HG03097 (cell line): Measurements from ENCODE around the gene ANKK1.

Experiments
- ATAC-seq: cut with Tn5 transposase; IDR thresholded peaks from one replicate; pipeline ENCODE4 v1.9.1; 2021; ENCODE audit not compliant: unreplicated experiment, low FRiP score

ANKK1 gene

DNA sequence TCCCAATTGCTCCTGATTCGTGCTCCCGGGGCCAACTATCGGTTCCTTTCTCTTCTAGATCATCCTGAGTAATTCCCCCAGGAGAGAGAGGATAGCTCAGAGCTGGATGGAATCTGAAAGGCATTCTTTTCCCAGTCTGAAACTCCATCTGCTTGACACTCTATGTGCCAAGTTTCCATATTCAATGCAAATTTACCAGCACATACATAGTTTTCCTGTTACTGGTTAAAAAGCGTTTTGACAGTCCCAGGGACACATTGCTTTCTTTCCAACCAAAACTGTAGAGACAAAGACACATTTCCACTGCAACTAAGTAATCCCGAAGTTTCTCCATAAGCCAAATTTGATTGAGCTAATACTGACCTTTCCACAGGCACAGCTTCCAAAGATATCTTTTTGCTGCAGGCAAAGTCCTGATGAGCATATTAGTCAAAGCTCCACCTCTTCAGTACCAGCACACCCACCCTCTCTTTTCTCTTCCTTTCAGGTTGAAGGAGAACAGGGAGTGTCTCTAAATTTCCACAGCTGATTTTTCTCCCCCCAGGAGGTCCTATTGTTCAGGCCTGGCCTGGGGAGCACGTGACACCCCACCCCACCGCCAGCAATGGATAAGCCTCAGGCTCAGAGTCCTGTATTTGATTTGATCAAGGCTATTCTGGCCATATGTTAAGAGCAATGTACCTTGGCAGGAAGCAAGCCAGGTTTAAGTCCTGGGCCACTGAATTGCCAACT lies 9.7 kb upstream of the ANKK1 start:
- no peak for ATAC-seq

DNA sequence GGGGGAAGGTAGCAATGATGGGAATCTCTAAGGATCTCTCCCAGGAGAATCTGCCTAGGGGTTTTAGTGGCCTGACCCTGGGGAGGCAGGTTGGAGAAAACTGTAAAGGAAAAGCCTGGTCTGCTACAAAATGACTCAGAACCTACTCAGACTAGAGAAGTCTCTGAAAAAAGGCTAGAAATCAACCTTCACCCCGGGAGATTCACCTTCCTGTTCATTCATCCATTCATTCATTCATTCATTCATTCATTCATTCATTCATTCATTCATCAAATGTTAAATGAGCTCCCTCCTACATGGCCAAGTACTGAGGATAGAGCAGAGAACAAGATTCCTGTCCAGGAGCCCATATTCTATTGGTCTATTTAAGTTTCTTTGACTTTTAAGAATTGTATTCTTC lies 8.9 kb upstream of the ANKK1 start:
- no peak for ATAC-seq

DNA sequence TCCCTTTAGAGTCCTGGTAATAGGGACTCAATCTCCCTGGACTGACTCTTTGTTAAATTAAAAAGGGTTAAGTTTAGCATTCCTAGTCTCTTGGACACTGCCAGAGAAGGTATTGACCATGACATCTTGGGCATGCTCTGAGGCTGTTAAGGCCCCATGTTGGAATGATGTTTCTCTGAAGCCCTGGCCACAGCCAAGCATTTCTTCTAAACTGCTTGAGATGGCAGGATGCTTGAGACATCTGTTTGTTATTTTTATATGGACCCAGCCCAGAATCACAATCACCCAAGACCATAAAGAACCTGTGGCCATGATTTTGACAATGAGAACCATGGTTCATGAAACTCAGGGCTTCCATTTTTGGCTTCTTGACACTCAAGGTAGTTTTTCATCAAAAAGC lies 5.5 kb upstream of the ANKK1 start:
- no peak for ATAC-seq

DNA sequence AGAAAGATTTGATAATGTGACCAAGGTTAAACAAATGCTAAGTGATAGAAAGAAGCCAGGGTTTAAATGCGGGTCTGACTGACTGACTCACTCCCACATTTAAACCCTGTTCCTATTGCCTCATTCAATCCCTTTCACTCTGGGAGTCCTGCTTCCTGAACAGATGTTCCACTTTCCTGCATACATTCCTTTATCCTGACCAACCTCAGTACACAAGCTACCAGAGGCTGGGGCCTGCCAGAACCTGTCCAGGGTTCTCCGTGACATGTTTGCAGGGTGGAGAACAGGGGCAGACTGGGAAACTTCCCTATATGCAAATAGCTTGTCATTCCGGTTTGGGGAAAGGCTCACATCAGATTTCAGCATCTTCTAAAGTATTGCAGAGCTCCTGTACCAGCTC lies 3.0 kb upstream of the ANKK1 start:
- ATAC-seq: no peak

DNA sequence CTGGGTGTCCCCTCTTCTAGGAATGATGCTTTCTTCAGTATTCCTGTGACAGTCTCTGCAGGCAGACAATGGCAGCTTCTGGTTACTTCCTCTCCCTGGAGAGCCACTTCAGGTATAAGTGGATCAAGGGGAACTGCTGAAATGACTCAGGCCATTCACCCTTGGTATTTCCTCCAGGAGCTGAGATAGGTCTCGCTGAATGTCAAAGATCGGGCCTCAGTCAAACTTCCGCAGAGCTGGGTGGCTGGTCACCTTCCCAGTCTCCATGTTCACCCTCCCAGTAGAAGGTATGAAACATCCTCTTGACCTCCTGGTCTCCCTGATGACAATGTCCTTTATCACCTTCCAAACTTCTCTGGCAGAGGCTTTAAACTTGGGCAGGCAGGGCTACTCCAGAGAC lies 1.8 kb upstream of the ANKK1 start:
- ATAC-seq: no peak

DNA sequence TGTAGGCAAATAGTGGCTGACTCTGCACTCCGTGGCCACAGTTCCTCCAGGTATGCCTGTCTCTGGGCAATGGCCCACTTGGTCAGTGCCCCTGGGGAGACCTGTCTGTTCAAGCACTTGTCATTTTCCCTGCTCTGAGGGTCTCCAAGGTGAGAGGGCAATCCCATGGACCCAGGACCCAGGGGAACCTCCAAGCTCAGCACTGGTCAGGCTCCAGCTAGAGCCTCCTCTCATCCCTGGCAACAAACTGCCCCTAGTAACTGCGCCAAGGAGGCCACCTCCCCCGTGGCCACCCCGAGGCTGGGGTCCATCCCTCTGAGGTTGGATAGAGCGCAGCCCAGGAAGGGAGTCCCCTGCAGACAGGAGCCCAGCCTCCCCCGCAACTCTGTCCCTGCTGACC lies 713 bp upstream of the ANKK1 start:
- ATAC-seq: no peak

DNA sequence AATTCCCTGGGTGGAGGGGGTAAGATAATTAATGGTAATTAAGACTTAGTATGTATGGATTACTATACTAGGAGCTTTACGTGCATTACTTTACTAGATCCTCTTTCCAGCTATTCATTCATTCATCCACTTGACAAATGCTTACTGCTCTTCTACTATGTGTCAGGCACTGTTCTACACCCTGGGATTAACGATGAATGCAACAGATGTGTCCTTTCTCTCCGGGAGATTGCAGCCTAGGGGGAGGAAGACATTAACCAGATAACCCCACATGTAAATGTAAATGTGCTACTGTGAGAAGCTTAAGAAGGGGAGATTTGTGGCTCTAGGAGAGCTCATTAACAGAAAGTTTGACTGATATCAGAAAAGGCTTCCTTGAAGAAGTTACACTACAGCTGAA lies 1.7 kb downstream of the ANKK1 start:
- ATAC-seq: no peak

DNA sequence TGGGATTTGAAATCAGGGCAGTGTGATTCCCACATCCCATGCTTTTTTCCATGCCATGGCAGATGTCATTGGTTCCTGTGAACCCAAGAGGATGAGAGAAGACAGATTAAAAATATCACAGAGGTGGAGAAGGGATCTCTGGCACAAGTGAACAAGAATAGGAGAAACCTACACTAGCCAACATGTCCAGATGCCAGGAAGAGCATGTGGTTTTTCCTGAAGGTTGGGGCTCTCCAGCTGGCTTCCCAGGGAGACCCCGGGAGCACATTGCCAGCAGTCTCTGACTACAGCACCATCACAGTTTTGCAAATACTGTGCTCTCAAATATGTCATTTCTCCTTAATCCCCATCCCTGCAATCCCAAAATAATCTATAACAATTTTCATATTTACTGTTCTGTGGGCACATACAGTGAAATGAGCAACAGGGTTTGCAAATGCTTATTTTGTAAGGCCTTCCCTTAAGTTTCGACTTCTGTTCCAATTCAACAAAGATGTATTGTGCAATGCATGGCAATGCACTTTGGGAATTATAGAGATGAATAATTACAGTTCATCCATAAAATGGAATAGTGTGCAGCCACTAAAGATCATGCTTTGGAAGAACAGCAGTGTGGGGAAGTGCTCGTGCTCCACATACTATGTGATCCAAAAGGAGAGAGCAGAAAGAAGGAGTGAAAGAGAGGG lies 4.8 kb downstream of the ANKK1 start:
- no peak for ATAC-seq

DNA sequence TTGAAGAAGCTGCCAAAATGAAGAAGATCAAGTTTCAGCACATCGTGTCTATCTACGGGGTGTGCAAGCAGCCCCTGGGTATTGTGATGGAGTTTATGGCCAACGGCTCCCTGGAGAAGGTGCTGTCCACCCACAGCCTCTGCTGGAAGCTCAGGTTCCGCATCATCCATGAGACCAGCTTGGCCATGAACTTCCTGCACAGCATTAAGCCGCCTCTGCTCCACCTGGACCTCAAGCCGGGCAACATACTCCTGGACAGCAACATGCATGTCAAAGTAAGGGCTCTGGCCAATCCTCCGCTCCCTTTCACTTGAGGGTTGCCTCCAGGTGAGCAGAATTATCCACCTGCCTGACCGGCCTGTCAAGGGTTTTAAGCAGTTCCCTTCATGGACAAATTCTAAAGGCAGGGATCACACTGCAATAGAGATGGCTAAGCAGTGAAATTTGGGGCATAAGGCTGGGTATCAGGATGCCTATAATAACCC lies 6.0 kb downstream of the ANKK1 start:
- no peak for ATAC-seq

DNA sequence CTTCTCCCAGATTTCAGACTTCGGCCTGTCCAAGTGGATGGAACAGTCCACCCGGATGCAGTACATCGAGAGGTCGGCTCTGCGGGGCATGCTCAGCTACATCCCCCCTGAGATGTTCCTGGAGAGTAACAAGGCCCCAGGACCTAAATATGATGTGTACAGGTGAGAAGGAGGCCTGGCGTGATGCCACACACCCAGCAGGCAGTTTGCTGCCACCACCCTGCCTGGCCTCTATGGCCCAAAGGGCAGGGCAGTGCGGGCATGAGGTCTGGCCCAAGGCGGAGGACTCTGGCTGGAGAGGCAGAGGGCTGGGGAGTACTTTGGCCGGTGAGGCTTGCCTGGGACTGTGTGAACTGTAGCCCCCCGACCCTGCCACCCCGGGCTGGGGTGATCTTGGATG lies 7.3 kb downstream of the ANKK1 start:
- ATAC-seq: no peak

DNA sequence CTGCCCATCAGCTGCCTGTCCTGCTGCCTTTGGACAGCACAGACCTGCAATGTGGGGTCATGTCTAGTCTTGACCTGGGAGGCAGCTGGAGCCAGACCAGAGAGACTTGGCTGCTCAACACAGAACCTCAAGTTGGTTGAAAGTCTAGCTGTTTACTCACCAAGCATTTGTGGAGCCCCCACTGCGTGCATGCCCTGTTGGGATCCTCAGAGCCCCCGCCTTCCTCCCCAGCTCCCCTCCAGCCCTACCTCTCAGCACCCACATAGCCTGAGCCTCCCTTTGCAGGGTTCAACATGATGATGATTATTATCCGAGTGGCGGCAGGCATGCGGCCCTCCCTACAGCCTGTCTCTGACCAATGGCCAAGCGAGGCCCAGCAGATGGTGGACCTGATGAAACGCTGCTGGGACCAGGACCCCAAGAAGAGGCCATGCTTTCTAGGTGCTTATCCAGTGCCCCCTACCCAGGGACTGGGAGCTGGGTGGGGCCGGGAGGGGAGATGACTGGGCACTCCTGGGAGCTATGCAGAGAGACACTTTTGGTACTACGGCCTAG lies 8.3 kb downstream of the ANKK1 start:
- ATAC-seq: no peak

DNA sequence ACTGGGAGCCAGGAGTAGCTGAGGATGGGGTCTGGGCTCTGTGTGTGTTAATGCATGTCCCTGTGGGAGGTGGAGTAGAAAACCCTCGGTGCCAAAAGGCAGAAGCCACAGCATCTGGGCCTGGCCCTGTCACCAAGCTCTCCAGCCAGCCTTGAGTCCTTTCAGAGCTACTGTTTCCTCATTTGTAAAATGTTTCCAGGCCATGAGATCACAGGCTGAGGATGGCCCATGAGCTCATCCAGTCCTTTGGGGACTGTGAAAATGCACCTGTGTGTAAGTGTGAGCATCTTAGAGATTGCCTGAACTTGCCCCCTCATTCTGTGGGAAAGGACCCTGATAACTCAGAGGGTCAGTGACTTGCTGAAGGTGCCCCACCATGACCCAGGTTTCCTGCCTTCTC lies 9.1 kb downstream of the ANKK1 start:
- no peak for ATAC-seq

DNA sequence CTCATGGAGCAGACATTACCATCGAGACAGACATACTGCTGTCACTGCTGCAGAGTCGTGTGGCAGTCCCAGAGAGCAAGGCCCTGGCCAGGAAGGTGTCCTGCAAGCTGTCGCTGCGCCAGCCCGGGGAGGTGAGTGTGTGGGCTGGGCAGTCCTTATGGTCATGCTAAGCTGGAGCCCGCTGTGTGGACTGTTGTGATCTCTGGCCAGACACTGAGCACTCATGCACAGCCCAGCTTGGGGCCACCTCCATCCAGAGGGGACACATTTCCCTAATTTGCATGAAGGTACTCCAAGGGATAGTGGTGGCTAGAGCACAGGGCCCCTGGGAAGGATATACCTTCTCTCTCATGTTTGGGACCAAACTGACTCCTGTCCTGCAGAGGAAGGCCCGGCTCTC lies 9.6 kb downstream of the ANKK1 start:
- no peak for ATAC-seq

DNA sequence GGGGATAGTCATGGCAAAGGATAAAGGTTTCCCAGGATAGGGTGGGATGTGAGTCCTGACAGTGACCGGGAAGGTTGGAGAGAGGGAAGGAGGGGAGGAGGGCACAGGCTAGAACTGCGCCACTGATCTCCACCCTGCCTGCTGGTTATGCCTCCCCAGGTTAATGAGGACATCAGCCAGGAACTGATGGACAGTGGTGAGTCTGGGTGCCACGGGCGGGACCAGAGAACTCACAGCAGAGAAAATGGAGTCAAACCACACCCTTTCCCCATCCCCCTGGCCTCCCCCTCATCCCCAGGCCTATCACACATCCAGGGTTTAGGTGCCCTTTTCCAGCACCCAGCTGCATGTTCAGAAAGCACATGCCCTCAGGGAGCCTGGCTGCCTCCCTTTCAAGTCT lies 10.2 kb downstream of the ANKK1 start:
- ATAC-seq: no peak

DNA sequence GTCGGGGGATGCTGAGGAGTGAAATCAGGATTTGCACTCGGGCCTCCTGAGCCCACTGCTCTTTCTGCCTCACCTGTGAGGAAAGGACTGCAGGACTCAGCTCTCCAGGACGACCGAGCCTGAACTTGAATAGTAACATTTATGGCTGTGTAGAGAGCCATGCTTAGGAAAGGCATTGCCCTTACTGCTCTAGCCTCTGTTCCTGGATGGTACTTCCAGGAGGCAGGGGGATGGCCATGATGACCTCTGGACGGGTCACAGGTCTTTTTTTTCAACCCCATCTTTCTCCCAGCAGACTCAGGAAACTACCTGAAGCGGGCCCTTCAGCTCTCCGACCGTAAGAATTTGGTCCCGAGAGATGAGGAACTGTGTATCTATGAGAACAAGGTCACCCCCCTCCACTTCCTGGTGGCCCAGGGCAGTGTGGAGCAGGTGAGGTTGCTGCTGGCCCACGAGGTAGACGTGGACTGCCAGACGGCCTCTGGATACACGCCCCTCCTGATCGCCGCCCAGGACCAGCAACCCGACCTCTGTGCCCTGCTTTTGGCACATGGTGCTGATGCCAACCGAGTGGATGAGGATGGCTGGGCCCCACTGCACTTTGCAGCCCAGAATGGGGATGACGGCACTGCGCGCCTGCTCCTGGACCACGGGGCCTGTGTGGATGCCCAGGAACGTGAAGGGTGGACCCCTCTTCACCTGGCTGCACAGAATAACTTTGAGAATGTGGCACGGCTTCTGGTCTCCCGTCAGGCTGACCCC lies 11.3 kb downstream of the ANKK1 start:
- no peak for ATAC-seq

DNA sequence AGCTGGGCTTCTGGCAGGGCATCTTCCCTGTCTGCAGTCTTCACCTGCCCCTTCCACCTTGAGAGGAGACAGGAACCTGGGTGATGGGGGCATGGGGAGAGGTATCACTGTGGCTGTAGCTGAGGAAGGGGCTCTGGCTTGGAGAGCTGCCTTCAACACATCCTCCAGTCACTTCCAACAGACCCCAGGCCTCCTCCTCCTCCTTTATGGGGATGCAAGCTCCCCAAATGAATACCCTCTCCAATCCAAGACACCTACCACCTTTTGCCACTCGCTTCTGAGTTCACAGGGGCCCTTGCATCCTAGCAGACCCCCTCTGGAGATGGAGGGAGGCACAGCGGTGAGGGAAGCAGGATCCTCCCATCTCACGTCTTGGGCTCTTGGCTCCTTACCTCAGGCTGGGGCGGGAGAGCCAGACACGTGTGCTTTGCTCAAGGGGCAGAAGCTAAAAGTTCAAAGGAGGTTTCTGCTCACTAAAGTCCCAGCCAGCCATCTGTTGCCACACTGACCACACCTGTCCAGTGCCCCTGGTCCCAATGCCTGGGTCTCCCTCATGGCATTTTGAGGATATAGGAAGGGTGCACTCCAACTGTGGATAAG lies 13.2 kb downstream of the ANKK1 start:
- ATAC-seq: no peak

DNA sequence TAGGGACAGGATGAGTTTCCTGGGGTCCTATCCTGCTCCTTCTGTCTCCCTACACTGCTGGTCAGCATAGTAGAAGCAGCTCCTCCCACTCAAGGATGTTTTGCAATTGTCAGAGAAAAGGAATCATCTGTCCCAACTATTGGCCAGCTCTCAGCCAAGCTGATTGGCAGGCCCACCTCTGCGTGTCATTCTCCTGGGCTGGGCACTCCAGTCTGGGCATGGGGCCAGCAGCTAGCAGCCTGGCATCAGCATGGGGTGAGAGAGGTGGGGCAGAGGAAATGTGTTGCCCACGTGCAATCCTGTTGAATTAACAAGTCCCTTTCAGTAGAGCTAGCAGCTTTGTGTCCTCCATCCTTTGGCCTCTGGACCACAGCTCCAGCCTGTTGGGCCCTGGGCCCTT lies 14.1 kb downstream of the ANKK1 start:
- no peak for ATAC-seq

DNA sequence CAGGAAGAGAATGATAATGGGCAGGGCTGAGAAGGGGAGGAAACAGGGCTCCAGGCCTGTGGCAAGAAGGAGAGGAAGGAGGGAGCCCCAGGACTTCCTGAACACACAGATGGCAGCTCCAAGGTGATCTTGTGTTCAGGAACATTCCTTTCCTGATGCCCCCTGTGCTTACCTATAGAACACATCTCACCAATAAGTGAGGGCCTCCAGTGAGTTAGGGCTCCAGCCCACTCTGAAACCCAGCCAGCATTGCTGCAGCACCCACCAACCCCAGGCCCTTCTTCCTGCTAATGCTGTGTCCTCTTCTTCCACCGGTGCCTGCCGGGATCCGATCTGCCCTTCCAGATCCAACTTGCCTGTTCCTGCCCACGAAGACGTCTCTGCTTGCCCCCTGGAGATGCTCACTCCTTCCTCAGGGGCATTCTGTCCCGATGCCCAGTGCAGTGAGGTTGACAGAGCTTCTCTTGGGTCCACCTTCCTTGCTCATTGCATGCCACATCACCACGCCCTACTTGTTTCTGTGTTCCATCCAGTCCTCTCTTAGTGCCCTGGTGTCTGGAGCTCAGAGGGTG lies 17.4 kb downstream of the ANKK1 start:
- no peak for ATAC-seq

DNA sequence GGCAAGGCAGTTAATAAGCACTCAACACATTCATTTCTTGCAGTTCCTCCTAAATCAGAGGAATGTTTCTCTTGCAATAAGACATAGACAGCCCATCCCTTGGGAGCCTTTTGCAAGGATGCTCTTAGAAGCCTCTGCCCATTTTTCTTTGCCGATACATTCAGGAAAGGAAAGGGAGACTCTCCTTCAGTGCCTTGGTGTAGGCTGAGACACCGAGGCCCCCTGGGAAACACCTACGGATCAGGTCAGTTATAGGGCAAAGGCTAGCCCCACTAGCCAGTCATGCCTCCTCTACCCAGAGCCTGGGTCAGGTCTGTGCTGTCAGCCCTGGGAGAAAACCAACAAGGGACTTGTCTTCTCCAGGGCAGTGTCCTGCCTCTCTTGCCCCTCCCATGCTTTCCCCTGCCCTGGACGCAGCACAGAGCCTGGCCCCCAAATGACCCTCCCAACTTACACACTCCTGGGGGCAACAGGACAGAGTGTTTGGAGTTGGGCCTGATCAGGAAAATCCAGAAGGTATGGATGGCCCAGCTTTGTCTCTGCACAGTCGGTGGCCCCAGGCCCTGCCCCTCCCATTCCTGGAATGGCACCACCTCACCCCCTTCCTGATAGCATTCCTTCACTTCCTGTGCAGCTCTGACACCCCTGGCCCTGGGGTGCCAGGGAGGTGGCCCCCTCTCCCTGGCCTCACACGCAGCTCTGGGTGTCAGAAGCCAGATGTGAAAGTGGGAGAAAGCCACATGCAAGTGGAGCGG lies 18.3 kb downstream of the ANKK1 start:
- no peak for ATAC-seq

DNA sequence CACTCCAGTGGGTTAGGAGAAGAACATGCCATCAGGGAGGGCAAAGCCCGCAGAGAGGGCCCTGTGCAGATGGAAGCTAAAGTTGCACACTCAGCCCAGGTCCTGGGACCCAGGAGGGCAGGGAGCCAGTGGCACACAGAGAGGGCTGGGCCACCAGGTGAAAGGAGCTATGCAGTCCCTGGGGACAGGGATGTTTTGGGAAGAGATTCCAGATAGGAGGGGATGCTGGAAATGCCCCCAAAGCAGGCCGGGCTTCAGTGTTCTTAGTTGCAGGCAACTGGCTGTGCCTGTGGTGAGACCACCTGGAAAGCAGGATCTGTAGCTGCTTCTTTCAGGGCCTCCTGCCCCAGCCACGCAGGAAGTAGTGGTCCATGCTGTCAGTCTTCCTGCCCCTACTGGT lies 19.6 kb downstream of the ANKK1 start:
- ATAC-seq: no peak
